IMR-90 (cell line): ENCODE data around the gene SESN1.

Experiments
- MXI1 ChIP-seq: IDR thresholded peaks from 2 replicates; pipeline ENCODE4 v1.6.1; 2012; ENCODE audit warnings: low read depth, mild to moderate bottlenecking, low read length, moderate library complexity, borderline replicate concordance
- TF ChIP-seq, protein P1 (sequence below): conservative IDR thresholded peaks from 2 replicates; pipeline ENCODE4 v1.5.1; 2012; ENCODE audit warnings: mild to moderate bottlenecking, low read depth, low read length, improper control_type of control experiment

DNA sequence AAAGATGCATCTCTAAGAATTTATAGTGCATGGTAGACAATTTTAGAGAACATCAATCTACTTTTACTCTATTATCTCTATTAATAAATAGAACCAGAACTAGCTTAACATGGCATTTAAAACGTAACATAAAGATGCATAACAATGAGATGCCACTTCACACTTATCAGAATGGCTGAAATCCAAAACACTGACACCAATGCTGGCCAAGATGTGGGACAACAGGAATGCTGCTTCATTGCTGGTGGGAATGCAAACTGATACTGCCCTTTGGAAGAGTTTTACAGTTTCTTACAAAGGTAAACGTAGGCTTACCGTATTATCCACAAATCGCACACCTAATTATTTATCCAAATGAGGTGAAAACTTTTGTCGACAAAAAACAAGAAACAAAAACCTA lies 95.2 kb downstream of the SESN1 start:
- TF ChIP-seq, protein P1, sequence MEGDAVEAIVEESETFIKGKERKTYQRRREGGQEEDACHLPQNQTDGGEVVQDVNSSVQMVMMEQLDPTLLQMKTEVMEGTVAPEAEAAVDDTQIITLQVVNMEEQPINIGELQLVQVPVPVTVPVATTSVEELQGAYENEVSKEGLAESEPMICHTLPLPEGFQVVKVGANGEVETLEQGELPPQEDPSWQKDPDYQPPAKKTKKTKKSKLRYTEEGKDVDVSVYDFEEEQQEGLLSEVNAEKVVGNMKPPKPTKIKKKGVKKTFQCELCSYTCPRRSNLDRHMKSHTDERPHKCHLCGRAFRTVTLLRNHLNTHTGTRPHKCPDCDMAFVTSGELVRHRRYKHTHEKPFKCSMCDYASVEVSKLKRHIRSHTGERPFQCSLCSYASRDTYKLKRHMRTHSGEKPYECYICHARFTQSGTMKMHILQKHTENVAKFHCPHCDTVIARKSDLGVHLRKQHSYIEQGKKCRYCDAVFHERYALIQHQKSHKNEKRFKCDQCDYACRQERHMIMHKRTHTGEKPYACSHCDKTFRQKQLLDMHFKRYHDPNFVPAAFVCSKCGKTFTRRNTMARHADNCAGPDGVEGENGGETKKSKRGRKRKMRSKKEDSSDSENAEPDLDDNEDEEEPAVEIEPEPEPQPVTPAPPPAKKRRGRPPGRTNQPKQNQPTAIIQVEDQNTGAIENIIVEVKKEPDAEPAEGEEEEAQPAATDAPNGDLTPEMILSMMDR = no peak
- no peak for TF ChIP-seq MXI1
